Endothelial cell of umbilical vein (primary cell): ENCODE results near the gene CCR4. TPM values are rescaled to one million over a fixed set of nuclear protein-coding genes. Genes with fewer than 3 reads are reported as not detected.

Experiments
- BruUV-seq: library from RNA; stranded (reverse); fragments of 400-500 nt; replicated peaks from 2 replicates; lab custom pipeline; 2021; lab: Mats Ljungman, UMichigan
- CTCF ChIA-PET: fragments of 300-600, 350-600 bp; sonication (Branson Sonifier 250); formaldehyde crosslinking; loops from one replicate; lab custom pipeline; 2021; ENCODE audit warnings: antibody characterized with exemption, inconsistent platforms; lab: Charles Lee
- POLR2A ChIA-PET: fragments of 300-600, 350-600 bp; sonication (Branson Sonifier 250); formaldehyde crosslinking; loops from one replicate; lab custom pipeline; 2021; ENCODE audit warnings: antibody characterized with exemption, inconsistent platforms; lab: Charles Lee
- DNase-seq: peaks from one replicate; pipeline ENCODE4 v3.0.0-alpha.2; 2011; ENCODE audit warnings: low read depth, low spot score
- FAIRE-seq: peaks from 2 replicates; lab custom pipeline; 2011; peaks lifted over from hg19 to GRCh38; lab: Jason Lieb, UNC
- H2AFZ ChIP-seq: 2 replicates; pipeline ENCODE4 v1.6.0; 2012; ENCODE audit warnings: low read depth, low read length, control low read depth, inconsistent platforms
- H3K27ac ChIP-seq: 2 replicates; pipeline ENCODE4 v1.5.1; 2011; ENCODE audit warnings: low read depth, mild to moderate bottlenecking, control low read depth, low read length, moderate library complexity; ENCODE audit not compliant: insufficient read depth
- H3K27me3 ChIP-seq, 2 experiments: 2 replicates each; pipeline versions ENCODE4 v1.6.0 to v1.6.1; 2011; ENCODE audit warnings: low read length in 2 of 2, mixed read lengths in 1 of 2; ENCODE audit not compliant: control insufficient read depth in 2 of 2, insufficient read depth in 2 of 2
- H3K36me3 ChIP-seq, 2 experiments: 2 replicates in 1 of 2; 3 replicates in 1 of 2; pipeline ENCODE4 v1.5.1; 2011; ENCODE audit warnings: low read length in 2 of 2, mild to moderate bottlenecking in 1 of 2, moderate library complexity in 1 of 2; ENCODE audit not compliant: control insufficient read depth in 2 of 2, insufficient read depth in 2 of 2; ENCODE audit errors: extremely low read depth in 1 of 2
- H3K4me1 ChIP-seq: 3 replicates; pipeline ENCODE4 v1.5.1; 2011; ENCODE audit warnings: mild to moderate bottlenecking, low read length; ENCODE audit not compliant: control insufficient read depth, insufficient read depth; ENCODE audit errors: extremely low read depth
- H3K4me2 ChIP-seq: 2 replicates; pipeline ENCODE4 v1.6.1; 2011; ENCODE audit warnings: low read length, control low read depth, mixed read lengths; ENCODE audit not compliant: insufficient read depth
- H3K4me3 ChIP-seq, 3 experiments: fragments of 200-600 bp in 1 of 3; sonication (generic), shearing (Covaris generic) in 1 of 3; replicated peaks in 1 of 3; 2 replicates each; pipeline ENCODE4 v1.5.1; 2011 to 2016; ENCODE audit warnings: control low read depth in 3 of 3, low read length in 3 of 3, mild to moderate bottlenecking in 2 of 3, inconsistent platforms in 1 of 3, low read depth in 1 of 3, moderate library complexity in 1 of 3; ENCODE audit not compliant: insufficient read depth in 1 of 3
- H3K79me2 ChIP-seq: 2 replicates; pipeline ENCODE4 v1.6.0; 2012; ENCODE audit warnings: low read length, inconsistent platforms; ENCODE audit not compliant: control insufficient read depth, insufficient read depth
- H3K9ac ChIP-seq: replicated peaks from 2 replicates; pipeline ENCODE3; 2011; ENCODE audit warnings: low read length, control low read depth; ENCODE audit not compliant: insufficient read depth; ENCODE audit errors: extremely low read depth
- H3K9me1 ChIP-seq: replicated peaks from 3 replicates; pipeline ENCODE4 v1.6.0; 2011; ENCODE audit warnings: mild to moderate bottlenecking, low read length; ENCODE audit not compliant: control insufficient read depth, insufficient read depth; ENCODE audit errors: extremely low read depth
- H3K9me3 ChIP-seq: replicated peaks from 2 replicates; pipeline ENCODE4 v1.5.1; 2012; ENCODE audit warnings: low read length, inconsistent platforms; ENCODE audit not compliant: control insufficient read depth, insufficient read depth
- H4K20me1 ChIP-seq: replicated peaks from 2 replicates; pipeline ENCODE3; 2011; ENCODE audit warnings: mild to moderate bottlenecking, low read length; ENCODE audit not compliant: control insufficient read depth, insufficient read depth; ENCODE audit errors: extremely low read depth
- EZH2 ChIP-seq: IDR thresholded peaks from 2 replicates; pipeline ENCODE4 v1.6.1; 2012; ENCODE audit warnings: borderline replicate concordance, low read depth, mild to moderate bottlenecking, moderate library complexity, low read length, inconsistent platforms; ENCODE audit not compliant: severe bottlenecking
- FOS ChIP-seq: IDR thresholded peaks from 2 replicates; pipeline ENCODE4 v1.6.1; 2011; ENCODE audit warnings: mild to moderate bottlenecking, low read length, moderate library complexity, borderline replicate concordance; ENCODE audit not compliant: insufficient read depth
- GATA2 ChIP-seq: IDR thresholded peaks from 2 replicates; pipeline ENCODE4 v1.7.0; 2011; ENCODE audit warnings: low read depth, mild to moderate bottlenecking, moderate library complexity, mixed read lengths, low read length; ENCODE audit not compliant: insufficient read length, insufficient read depth
- JUN ChIP-seq: IDR thresholded peaks from 2 replicates; pipeline ENCODE4 v1.6.1; 2011; ENCODE audit warnings: borderline replicate concordance, low read depth; ENCODE audit not compliant: insufficient read length, insufficient read depth
- MYC ChIP-seq: IDR thresholded peaks from one replicate; pipeline ENCODE4 v1.6.1; 2011; ENCODE audit warnings: mild to moderate bottlenecking, low read depth, low read length
- POLR2A ChIP-seq: IDR thresholded peaks from 2 replicates; pipeline ENCODE4 v1.6.1; 2012; ENCODE audit warnings: low read depth, mild to moderate bottlenecking, control low read depth, low read length
- POLR2AphosphoS5 ChIP-seq: IDR thresholded peaks from 2 replicates; pipeline ENCODE4 v1.6.1; 2012; ENCODE audit warnings: low read depth, mild to moderate bottlenecking, control low read depth, low read length, moderate library complexity; ENCODE audit not compliant: insufficient read depth
- dilution Hi-C: fragments of 300-500 bp; cut with MboI; formaldehyde crosslinking; loops from one replicate; pipeline ENCODE4 v1.15.0; 2019; ENCODE audit warnings: low sequenced_read_pairs; ENCODE audit not compliant: extremely low pct_ligation_motif_present
- intact Hi-C: fragments of 100-400 bp; cut with micrococcal nuclease; formaldehyde crosslinking; loops from one replicate; pipeline ENCODE4 v1.10.0; 2022
- polyA plus RNA-seq, 4 experiments: library from polyadenylated mRNA; depleted of rRNA in 3 of 4; stranded (reverse) in 3 of 4; unstranded in 1 of 4; fragments of >200 nt; gene quantifications; 2 replicates each; pipeline versions ENCODE4 v1.2.1 to v1.2.3, GENCODE V29; 2011 to 2012; ENCODE audit warnings: missing spikeins in 1 of 4
- total RNA-seq: library from RNA; stranded (reverse); gene quantifications from 2 replicates; pipeline ENCODE4 v1.2.3, GENCODE V29; 2021
- TF ChIP-seq, protein P1 (sequence below): IDR thresholded peaks from 2 replicates; pipeline ENCODE4 v1.6.1; 2011; ENCODE audit not compliant: insufficient read depth, insufficient read length
- TF ChIP-seq, protein P2 (sequence below), 2 donors: IDR thresholded peaks; 1 replicate in 1 of 2; 2 replicates in 1 of 2; pipeline ENCODE4 v1.5.1; 2011; ENCODE audit warnings: low read length in 2 of 2, mild to moderate bottlenecking in 2 of 2, moderate library complexity in 2 of 2, control low read depth in 1 of 2, inconsistent platforms in 1 of 2, low read depth in 1 of 2; ENCODE audit not compliant: insufficient read depth in 1 of 2; ENCODE audit errors: extremely low read depth in 1 of 2

Gene CCR4
- total and polyA plus RNA-seq, 2 donors (not counting 3 experiments of a cell fraction or from before 2014, with no cell fraction given), result not detected

DNA sequence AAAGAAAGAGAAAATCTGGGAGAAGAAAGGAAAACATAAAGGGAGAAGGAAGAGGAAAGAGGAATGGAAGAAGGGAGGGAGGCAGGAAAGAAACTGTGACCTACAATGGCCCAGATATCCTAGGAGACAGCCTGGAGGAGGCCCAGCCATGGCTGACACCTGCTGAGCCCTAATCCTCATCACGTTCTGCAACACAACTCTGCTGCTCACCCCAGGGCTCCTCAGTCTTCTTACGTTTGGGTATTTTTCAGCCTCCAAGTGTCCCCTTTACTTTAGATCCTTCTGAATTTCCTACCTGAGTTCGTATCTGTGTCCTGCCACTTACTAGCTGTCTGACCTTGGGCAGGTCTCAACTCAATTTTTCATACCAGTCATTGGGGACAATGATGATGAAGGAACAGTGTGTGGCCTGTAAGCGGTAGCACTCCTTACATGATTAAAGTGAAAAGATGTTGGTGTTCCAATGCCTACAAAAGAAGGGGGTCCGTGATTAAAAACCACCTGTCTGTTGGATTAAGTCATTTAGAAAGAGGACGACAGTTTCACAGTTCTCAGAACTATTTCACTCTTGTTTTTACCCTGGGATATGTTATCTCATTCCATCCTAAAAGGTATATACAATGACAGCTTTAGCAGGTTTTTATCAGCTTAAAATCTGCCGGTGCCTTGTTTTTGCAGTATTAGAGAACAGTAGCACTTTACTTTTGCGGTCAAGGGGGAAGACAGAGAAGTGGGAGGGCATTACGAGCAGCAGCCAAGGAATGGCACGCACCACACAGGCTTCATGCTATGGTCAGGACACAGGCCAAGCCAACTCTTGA, 47.4 kb downstream of the CCR4 start:
- POLR2A ChIA-PET, result no interaction called here
- H3K9me3 ChIP-seq, result no peaks in the 10 kb centered on the region
- no peaks in the 10 kb centered on the region for H3K9me1 ChIP-seq
- no peak for DNase-seq
- no peak overlapping the region for H2AFZ ChIP-seq
- intact Hi-C loops, result no loop called here
- no peak for FAIRE-seq
- CTCF ChIA-PET, result interaction anchor here (0.9 kb wide), 1 partner anchor 39 kb away, joined by 3 read pairs; no protein-coding TSS in a partner anchor
- H3K4me3 ChIP-seq, result no peak overlapping the region
- no peaks in the 10 kb centered on the region for H4K20me1 ChIP-seq
- no peaks in the 10 kb centered on the region for H3K4me1 ChIP-seq
- H3K27ac ChIP-seq, result no peak overlapping the region
- dilution Hi-C loops, result no loop called here
- no peaks in the 10 kb centered on the region for H3K79me2 ChIP-seq
- H3K36me3 ChIP-seq, result peaks cover 0 to 3% of the 10 kb centered on the region in 2 experiments
- TF ChIP-seq POLR2AphosphoS5, result no peak
- TF ChIP-seq POLR2A, result no peak
- TF ChIP-seq, protein P1, sequence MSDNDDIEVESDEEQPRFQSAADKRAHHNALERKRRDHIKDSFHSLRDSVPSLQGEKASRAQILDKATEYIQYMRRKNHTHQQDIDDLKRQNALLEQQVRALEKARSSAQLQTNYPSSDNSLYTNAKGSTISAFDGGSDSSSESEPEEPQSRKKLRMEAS, result no peak
- TF ChIP-seq JUN, result no peak
- TF ChIP-seq EZH2, result no peak
- no peak for TF ChIP-seq FOS
- TF ChIP-seq, protein P2, sequence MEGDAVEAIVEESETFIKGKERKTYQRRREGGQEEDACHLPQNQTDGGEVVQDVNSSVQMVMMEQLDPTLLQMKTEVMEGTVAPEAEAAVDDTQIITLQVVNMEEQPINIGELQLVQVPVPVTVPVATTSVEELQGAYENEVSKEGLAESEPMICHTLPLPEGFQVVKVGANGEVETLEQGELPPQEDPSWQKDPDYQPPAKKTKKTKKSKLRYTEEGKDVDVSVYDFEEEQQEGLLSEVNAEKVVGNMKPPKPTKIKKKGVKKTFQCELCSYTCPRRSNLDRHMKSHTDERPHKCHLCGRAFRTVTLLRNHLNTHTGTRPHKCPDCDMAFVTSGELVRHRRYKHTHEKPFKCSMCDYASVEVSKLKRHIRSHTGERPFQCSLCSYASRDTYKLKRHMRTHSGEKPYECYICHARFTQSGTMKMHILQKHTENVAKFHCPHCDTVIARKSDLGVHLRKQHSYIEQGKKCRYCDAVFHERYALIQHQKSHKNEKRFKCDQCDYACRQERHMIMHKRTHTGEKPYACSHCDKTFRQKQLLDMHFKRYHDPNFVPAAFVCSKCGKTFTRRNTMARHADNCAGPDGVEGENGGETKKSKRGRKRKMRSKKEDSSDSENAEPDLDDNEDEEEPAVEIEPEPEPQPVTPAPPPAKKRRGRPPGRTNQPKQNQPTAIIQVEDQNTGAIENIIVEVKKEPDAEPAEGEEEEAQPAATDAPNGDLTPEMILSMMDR (IDR thresholded peaks at IDR 0.05; ENCODE audit: extremely low read depth in 1 of 2, insufficient read depth in 1 of 2, low read depth in 1 of 2, low read length in 2 of 2), result no peak
- no peak for TF ChIP-seq MYC
- no peak for TF ChIP-seq GATA2
- H3K27me3 ChIP-seq, result no peaks in the 10 kb centered on the region
- BruUV-seq, result no TSS peak
- no peak overlapping the region for H3K4me2 ChIP-seq
- H3K9ac ChIP-seq, result no peak overlapping the region
